B cell (primary cell): Measurements from ENCODE around the gene PLCD3.

Experiments used
- EZH2 ChIP-seq: IDR thresholded peaks from 2 replicates; pipeline ENCODE4 v1.6.1; 2012; ENCODE audit warnings: borderline replicate concordance, low read depth, mild to moderate bottlenecking, moderate library complexity, low read length; ENCODE audit not compliant: insufficient read depth, poor library complexity, severe bottlenecking
- TF ChIP-seq, protein P1 (sequence below): fragments of 200-600 bp; IDR thresholded peaks from one replicate; pipeline ENCODE4 v1.8.0; 2022; ENCODE audit warnings: antibody characterized with exemption, mild to moderate bottlenecking

DNA sequence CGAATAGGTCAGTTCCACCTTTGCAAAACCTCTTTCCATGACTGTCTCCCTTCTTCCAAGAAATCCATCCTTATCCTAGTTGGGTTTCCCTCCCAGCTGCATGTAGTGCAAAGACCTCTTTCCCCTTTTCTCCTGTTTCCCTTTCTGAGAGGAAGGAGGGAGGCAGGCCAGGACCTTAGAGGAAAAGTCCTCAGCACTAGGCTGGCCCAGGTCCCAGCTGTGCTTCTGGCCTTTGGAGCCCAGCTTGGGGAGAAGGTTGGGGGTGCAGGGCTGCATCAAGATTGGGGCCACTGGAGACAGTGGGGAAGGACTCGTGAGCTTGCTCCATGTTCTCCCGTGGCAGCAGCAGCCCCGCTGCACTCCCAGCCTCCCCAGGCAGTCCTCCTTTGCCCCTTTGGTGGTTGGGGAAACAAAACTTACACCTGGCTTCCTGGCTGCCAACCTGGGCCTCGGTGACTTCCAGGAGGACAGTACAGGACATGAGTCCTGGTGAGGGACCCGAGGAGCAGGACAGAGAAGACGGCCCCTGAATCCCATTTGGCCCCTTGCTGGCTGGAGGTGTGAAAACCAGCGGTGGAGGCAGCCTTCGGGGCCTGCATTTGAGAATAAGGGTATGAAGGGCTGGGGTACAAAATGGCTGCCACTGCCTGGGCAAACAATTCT lies 29.8 kb upstream of the PLCD3 start:
- TF ChIP-seq EZH2: no peak
- TF ChIP-seq, protein P1, sequence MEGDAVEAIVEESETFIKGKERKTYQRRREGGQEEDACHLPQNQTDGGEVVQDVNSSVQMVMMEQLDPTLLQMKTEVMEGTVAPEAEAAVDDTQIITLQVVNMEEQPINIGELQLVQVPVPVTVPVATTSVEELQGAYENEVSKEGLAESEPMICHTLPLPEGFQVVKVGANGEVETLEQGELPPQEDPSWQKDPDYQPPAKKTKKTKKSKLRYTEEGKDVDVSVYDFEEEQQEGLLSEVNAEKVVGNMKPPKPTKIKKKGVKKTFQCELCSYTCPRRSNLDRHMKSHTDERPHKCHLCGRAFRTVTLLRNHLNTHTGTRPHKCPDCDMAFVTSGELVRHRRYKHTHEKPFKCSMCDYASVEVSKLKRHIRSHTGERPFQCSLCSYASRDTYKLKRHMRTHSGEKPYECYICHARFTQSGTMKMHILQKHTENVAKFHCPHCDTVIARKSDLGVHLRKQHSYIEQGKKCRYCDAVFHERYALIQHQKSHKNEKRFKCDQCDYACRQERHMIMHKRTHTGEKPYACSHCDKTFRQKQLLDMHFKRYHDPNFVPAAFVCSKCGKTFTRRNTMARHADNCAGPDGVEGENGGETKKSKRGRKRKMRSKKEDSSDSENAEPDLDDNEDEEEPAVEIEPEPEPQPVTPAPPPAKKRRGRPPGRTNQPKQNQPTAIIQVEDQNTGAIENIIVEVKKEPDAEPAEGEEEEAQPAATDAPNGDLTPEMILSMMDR: no peak
